ENCODE data around the gene FAM180A.

- TF ChIP-seq GATA2 (IDR thresholded peaks at IDR 0.05; ENCODE audit: low read depth, low read length) = no peak
- TF ChIP-seq GATA3 (IDR thresholded peaks at IDR 0.05; ENCODE audit: low read depth, low read length) = no peak
Observed at GRCh38 chr7:135769005-135769802, 20.6 kb upstream of the FAM180A start.

Measured in SH-SY5Y (cell line).